Suprapubic skin (tissue), 4 donors: ENCODE measurements around the gene CLTCL1. TPM values are rescaled to one million over a fixed set of nuclear protein-coding genes. Genes with fewer than 3 reads are reported as not detected.

Experiments
- DNase-seq, 2 donors: peaks; one replicate each; pipeline ENCODE4 v3.0.0-alpha.2; 2019; ENCODE audit warnings: low spot score in 2 of 2
- H3K27ac ChIP-seq: fragments of 200-600 bp; sonication (generic); one replicate; pipeline ENCODE4 v1.5.1; 2019
- H3K27me3 ChIP-seq: fragments of 200-600 bp; sonication (generic); one replicate; pipeline ENCODE4 v1.5.1; 2019
- H3K36me3 ChIP-seq: fragments of 200-600 bp; sonication (generic); one replicate; pipeline ENCODE4 v1.5.1; 2019
- H3K4me1 ChIP-seq: fragments of 200-600 bp; sonication (generic); one replicate; pipeline ENCODE4 v1.5.1; 2019
- H3K4me3 ChIP-seq: fragments of 200-600 bp; sonication (generic); one replicate; pipeline ENCODE4 v1.5.1; 2019; ENCODE audit warnings: mild to moderate bottlenecking
- H3K9me3 ChIP-seq: fragments of 200-600 bp; sonication (generic); one replicate; pipeline ENCODE4 v1.5.1; 2019
- CTCF ChIP-seq, 2 donors: fragments of 200-600 bp in 1 of 2; fragments of 450-650 bp in 1 of 2; sonication (generic) in 1 of 2; IDR thresholded peaks; one replicate each; pipeline ENCODE4 v1.5.1; 2016 to 2019; ENCODE audit warnings: antibody characterized with exemption in 2 of 2, mild to moderate bottlenecking in 1 of 2, moderate library complexity in 1 of 2
- EP300 ChIP-seq: sonication (generic); formaldehyde crosslinking; IDR thresholded peaks from one replicate; pipeline ENCODE4 v1.6.1; 2017; ENCODE audit warnings: antibody characterized with exemption
- POLR2A ChIP-seq, 2 donors: fragments of 450-650 bp; IDR thresholded peaks; one replicate each; pipeline ENCODE4 v1.6.1; 2017; ENCODE audit warnings: antibody characterized with exemption in 2 of 2, mild to moderate bottlenecking in 2 of 2, moderate library complexity in 2 of 2
- POLR2AphosphoS5 ChIP-seq, 3 donors: sonication (generic); formaldehyde crosslinking; IDR thresholded peaks; one replicate each; pipeline ENCODE4 v1.6.1; 2017; ENCODE audit warnings: antibody characterized with exemption in 3 of 3
- WGBS: methylation state at CpG from one replicate; pipeline ENCODE4 v1.1.5; 2018; 5-methylcytosine and 5-hydroxymethylcytosine counted together
- total RNA-seq, 4 donors: library from RNA; depleted of rRNA; stranded (reverse); fragments of >200 nt; gene quantifications; one replicate each; pipeline ENCODE4 v1.1.0, GENCODE V29; 2016

CLTCL1 gene
- total RNA-seq, 4 donors from 2014 or later: 5.6 to 12.5 (median 9.4) TPM

GRCh38 chr22:19178065-19178656, 113.4 kb downstream of the CLTCL1 start:
- under 1% methylated on average over 47 of the region's 80 CpGs for WGBS
- Histone ChIP-seq H3K27ac (peak overlapping the region; percentile 92), H3K4me1 (peaks cover 52% of the 10 kb centered on the region), H3K36me3 (no peaks in the 10 kb centered on the region), H3K27me3 (no peaks in the 10 kb centered on the region), H3K9me3 (no peaks in the 10 kb centered on the region), H3K4me3 (peak overlapping the region; percentile 94)
- no peak for DNase-seq
- TF ChIP-seq POLR2A (IDR thresholded peaks at IDR 0.05) (no peak), CTCF (IDR thresholded peaks at IDR 0.05) (peak in 1 of 2 donors; percentile 21), EP300 (no peak), POLR2AphosphoS5 (IDR thresholded peaks at IDR 0.05) (peak in 1 of 3 donors; percentile 11)

DNA sequence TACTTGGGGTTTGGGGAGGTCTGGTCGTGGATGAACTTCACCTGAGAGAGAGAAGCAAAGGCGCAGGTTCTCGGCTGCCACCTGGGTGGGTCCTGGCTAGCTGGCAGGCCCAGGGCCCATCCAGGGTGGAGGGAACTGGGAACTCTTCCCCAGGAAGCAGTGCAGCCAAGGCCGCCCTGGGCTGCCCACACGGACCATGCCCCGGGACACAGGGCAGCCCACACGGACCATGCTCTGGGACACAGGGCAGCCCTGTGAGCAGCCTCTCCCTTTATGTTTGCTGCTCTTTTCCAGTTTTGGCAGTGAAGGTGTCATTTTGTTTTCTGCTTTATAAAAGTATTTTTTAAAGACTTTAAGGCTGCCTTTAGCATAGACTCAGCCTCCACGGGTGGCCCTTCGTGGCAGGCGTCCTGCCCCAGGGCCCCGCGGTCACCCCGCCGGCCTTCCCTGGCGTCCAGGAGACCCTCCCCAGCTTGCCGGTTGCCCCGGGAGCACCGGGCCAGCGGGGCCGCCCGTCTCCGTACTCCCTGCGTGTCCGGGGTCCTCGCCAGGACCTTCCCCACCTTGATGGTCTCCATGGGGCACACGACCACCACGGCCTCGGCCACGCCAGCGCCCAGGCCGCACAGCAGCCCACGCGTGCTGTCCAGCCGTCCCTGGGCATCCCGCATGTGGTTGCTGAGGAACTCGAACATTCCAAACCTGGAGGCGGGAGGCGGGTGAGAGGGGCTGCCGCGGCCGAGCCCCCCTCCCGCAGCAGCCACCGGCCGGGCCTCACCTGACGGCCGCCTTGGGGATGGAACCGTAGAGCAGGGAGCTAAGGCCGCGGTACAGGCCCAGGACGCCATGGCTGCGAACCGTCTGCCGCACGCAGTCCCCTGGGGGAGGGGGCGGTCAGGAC, 114.1 kb downstream of the CLTCL1 start:
- TF ChIP-seq POLR2AphosphoS5 (IDR thresholded peaks at IDR 0.05): no peak
- TF ChIP-seq EP300: no peak
- no peak for TF ChIP-seq POLR2A (IDR thresholded peaks at IDR 0.05)
- TF ChIP-seq CTCF (IDR thresholded peaks at IDR 0.05): no peak
- Histone ChIP-seq H3K27me3 (no peaks in the 10 kb centered on the region), H3K9me3 (no peaks in the 10 kb centered on the region), H3K36me3 (no peaks in the 10 kb centered on the region), H3K4me3 (peak overlapping the region; percentile 94), H3K27ac (peak overlapping the region; percentile 92), H3K4me1 (peaks cover 60% of the 10 kb centered on the region)
- 36% methylated on average over 13 of the region's 55 CpGs for WGBS
- no peak for DNase-seq

DNA sequence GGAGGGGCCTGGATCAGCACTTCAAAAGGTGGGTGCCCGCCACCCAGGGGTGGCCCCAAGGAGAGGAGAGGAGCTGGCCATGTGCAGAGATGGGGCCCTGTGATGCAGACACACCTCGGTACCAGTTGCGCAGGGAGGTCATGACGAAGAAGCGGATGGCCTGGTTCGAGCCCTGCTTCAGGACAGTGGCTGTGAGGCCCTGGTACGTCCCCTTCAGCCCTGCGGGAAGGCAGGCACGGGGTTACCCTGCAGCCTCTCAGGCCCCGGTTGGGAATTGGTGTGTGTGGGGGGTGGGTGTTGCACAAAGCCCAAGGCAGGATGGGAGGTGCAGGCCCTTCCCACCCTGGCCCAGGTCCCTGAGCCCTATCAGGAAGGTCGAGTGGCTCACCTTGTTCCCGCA, 114.8 kb downstream of the CLTCL1 start:
- TF ChIP-seq POLR2A (IDR thresholded peaks at IDR 0.05) (no peak), EP300 (no peak), POLR2AphosphoS5 (IDR thresholded peaks at IDR 0.05) (no peak), CTCF (IDR thresholded peaks at IDR 0.05) (no peak)
- H3K27me3 ChIP-seq: no peaks in the 10 kb centered on the region
- H3K27ac ChIP-seq: no peak overlapping the region
- no peaks in the 10 kb centered on the region for H3K9me3 ChIP-seq
- DNase-seq: no peak
- peaks cover 64% of the 10 kb centered on the region for H3K4me1 ChIP-seq
- H3K4me3 ChIP-seq: no peak overlapping the region
- 79% methylated on average over 3 of the region's 12 CpGs for WGBS
- no peaks in the 10 kb centered on the region for H3K36me3 ChIP-seq

- Histone ChIP-seq H3K9me3 (no peaks in the 10 kb centered on the region), H3K27me3 (no peaks in the 10 kb centered on the region), H3K27ac (no peak overlapping the region), H3K4me1 (peaks cover 64% of the 10 kb centered on the region), H3K4me3 (no peak overlapping the region), H3K36me3 (no peaks in the 10 kb centered on the region)
- WGBS: 52% methylated on average over 12 of the region's 12 CpGs
- DNase-seq: no peak
- TF ChIP-seq CTCF (IDR thresholded peaks at IDR 0.05) (no peak), POLR2AphosphoS5 (IDR thresholded peaks at IDR 0.05) (no peak), POLR2A (IDR thresholded peaks at IDR 0.05) (no peak), EP300 (no peak)
Measured at GRCh38 chr22:19176175-19176643, 115.3 kb downstream of the CLTCL1 start.

DNA sequence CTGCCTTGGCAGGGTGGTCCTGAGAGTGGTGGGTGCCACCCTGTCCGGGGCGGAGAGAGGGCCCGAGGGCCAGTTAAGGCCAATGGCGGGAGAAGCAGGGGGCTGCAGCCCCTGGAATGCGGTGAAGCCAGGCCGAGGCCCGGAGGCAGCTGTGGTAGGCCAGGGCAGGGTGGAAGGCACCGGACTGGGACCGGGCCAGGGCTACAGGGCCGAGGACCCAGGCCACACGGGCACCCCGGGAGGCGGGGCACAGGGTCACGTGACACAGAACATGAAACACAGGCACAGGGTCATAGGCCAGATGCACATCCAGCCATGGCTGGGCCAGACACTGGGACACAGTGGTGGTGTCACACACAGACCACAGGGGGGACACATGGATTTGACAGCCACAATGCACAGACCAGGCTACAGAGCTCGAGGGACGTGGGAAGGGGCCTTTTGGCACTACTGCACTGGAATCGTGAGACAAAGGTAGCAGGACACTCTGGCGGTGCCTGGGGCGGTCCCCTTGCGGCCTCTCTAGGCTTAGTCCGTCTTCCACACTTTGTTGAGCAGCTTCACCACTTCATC, 115.8 kb downstream of the CLTCL1 start:
- 87% methylated on average over 5 of the region's 21 CpGs for WGBS
- H3K36me3 ChIP-seq: no peaks in the 10 kb centered on the region
- H3K4me3 ChIP-seq: no peak overlapping the region
- no peak overlapping the region for H3K27ac ChIP-seq
- TF ChIP-seq EP300: no peak
- no peaks in the 10 kb centered on the region for H3K27me3 ChIP-seq
- H3K9me3 ChIP-seq: no peaks in the 10 kb centered on the region
- DNase-seq: no peak
- peaks cover 68% of the 10 kb centered on the region for H3K4me1 ChIP-seq
